PC-3 (cell line): ENCODE data around the gene SELE. TPM values are rescaled to one million over a fixed set of nuclear protein-coding genes. Genes with fewer than 3 reads are reported as not detected.

Source experiments
- ATAC-seq: fragments of 200-7000 bp; cut with Tn5 transposase; 2 replicates; pipeline ENCODE4 v1.9.1; 2020; ENCODE audit warnings: mild to moderate bottlenecking, moderate library complexity
- BruUV-seq: library from RNA; stranded (reverse); fragments of 400-500 nt; replicated peaks from 2 replicates; lab custom pipeline; 2021; lab: Mats Ljungman, UMichigan
- CTCF ChIA-PET: fragments of 300-600 bp; sonication (Branson Sonifier 250); formaldehyde crosslinking; loops from one replicate; lab custom pipeline; 2022; ENCODE audit warnings: antibody characterized with exemption; lab: Charles Lee
- POLR2A ChIA-PET: fragments of 300-600 bp; sonication (Branson Sonifier 250); formaldehyde crosslinking; loops from one replicate; lab custom pipeline; 2022; ENCODE audit warnings: antibody characterized with exemption; ENCODE audit not compliant: unreplicated experiment; lab: Charles Lee
- DNase-seq: peaks from one replicate; pipeline ENCODE4 v3.0.0-alpha.2; 2015
- H2AFZ ChIP-seq: fragments of 300-600 bp; sonication (generic); 2 replicates; pipeline ENCODE4 v1.6.0; 2016; ENCODE audit warnings: antibody characterized with exemption, low read length
- H3F3A ChIP-seq: fragments of 300-600 bp; sonication (generic); one replicate; pipeline ENCODE4 v1.6.0; 2017; ENCODE audit warnings: antibody characterized with exemption, low read length, control low read depth, mild to moderate bottlenecking; ENCODE audit not compliant: unreplicated experiment
- H3K27ac ChIP-seq: fragments of 300-600 bp; sonication (generic); 2 replicates; pipeline ENCODE4 v1.5.1; 2016; ENCODE audit warnings: mild to moderate bottlenecking, low read length
- H3K27me3 ChIP-seq: fragments of 300-600 bp; sonication (generic); 2 replicates; pipeline ENCODE4 v1.6.1; 2016; ENCODE audit warnings: low read length, mixed read lengths
- H3K36me3 ChIP-seq: fragments of 300-600 bp; sonication (generic); 2 replicates; pipeline ENCODE4 v1.6.1; 2016; ENCODE audit warnings: low read depth, mixed run types, low read length, mixed read lengths
- H3K4me1 ChIP-seq: fragments of 300-600 bp; sonication (generic); 2 replicates; pipeline ENCODE4 v1.5.1; 2016; ENCODE audit warnings: low read length; ENCODE audit not compliant: insufficient read depth
- H3K4me2 ChIP-seq: fragments of 300-600 bp; sonication (generic); 2 replicates; pipeline ENCODE4 v1.6.0; 2016; ENCODE audit warnings: low read length
- H3K4me3 ChIP-seq: fragments of 300-600 bp; sonication (generic); 2 replicates; pipeline ENCODE4 v1.5.1; 2016; ENCODE audit warnings: mild to moderate bottlenecking, low read length, mixed read lengths
- H3K79me2 ChIP-seq: fragments of 300-600 bp; sonication (generic); 2 replicates; pipeline ENCODE4 v1.6.1; 2017; ENCODE audit warnings: low read length, mixed read lengths
- H3K9ac ChIP-seq: fragments of 300-600 bp; sonication (generic); 2 replicates; pipeline ENCODE4 v1.6.0; 2016; ENCODE audit warnings: mild to moderate bottlenecking, low read length
- H3K9me2 ChIP-seq: fragments of 300-600 bp; sonication (generic); replicated peaks from 2 replicates; pipeline ENCODE4 v1.6.1; 2016; ENCODE audit warnings: mixed run types, low read length, mixed read lengths
- H3K9me3 ChIP-seq: fragments of 300-600 bp; sonication (generic); 2 replicates; pipeline ENCODE4 v1.6.1; 2016; ENCODE audit warnings: low read length, mixed read lengths
- H4K20me1 ChIP-seq: fragments of 300-600 bp; sonication (generic); 2 replicates; pipeline ENCODE4 v1.6.1; 2016; ENCODE audit warnings: low read length, mixed read lengths
- CTCF ChIP-seq: fragments of 300-600 bp; sonication (generic); conservative IDR thresholded peaks from 2 replicates; pipeline ENCODE4 v1.5.1; 2017; ENCODE audit warnings: antibody characterized with exemption, low read depth, mild to moderate bottlenecking, low read length
- EZH2 ChIP-seq: fragments of 300-600 bp; sonication (generic); IDR thresholded peaks from one replicate; pipeline ENCODE4 v1.6.1; 2017; ENCODE audit warnings: antibody characterized with exemption, mild to moderate bottlenecking, low read length; ENCODE audit not compliant: unreplicated experiment
- EZH2phosphoT487 ChIP-seq: fragments of 300-600 bp; sonication (generic); IDR thresholded peaks from 2 replicates; pipeline ENCODE4 v1.6.1; 2018; ENCODE audit warnings: mild to moderate bottlenecking, antibody characterized with exemption, low read length, borderline replicate concordance
- intact Hi-C: fragments of 100-400 bp; cut with micrococcal nuclease; formaldehyde crosslinking; loops from 2 replicates; pipeline ENCODE4 v1.9.0; 2023
- total RNA-seq: library from RNA; depleted of rRNA; stranded (reverse); fragments of >200 nt; gene quantifications from 2 replicates; pipeline ENCODE4 v1.2.3, GENCODE V29; 2014

Gene SELE
- total RNA-seq, 1 experiment from 2014 or later, result not detected

- Histone ChIP-seq H3K4me3 (no peak overlapping the region), H3K36me3 (no peaks in the 10 kb centered on the region), H3K79me2 (no peaks in the 10 kb centered on the region), H3F3A (no peaks in the 10 kb centered on the region), H3K27ac (no peak overlapping the region), H3K9me3 (no peaks in the 10 kb centered on the region), H3K4me1 (no peaks in the 10 kb centered on the region), H3K9ac (no peak overlapping the region), H3K27me3 (no peaks in the 10 kb centered on the region), H3K9me2 (no peaks in the 10 kb centered on the region), H4K20me1 (no peaks in the 10 kb centered on the region), H2AFZ (no peak overlapping the region), H3K4me2 (no peak overlapping the region)
- DNase-seq (no peak), ATAC-seq (no peak)
- CTCF ChIA-PET, result no interaction called here
- TF ChIP-seq EZH2phosphoT487 (no peak), CTCF (no peak), EZH2 (no peak)
- BruUV-seq, result no TSS peak
- intact Hi-C loops, result no loop called here
- POLR2A ChIA-PET, result no interaction called here
Observed at GRCh38 chr1:169759038-169759437, 25.2 kb upstream of the SELE start.

- no peaks in the 10 kb centered on the region for H3K9me3 ChIP-seq
- H3K79me2 ChIP-seq, result no peaks in the 10 kb centered on the region
- BruUV-seq, result no TSS peak
- no peak for DNase-seq
- ATAC-seq, result 0 out of 2 replicates have a peak, but pooled peaks have one; percentile 20
- no peak overlapping the region for H3K4me3 ChIP-seq
- H3F3A ChIP-seq, result no peaks in the 10 kb centered on the region
- H3K4me1 ChIP-seq, result no peaks in the 10 kb centered on the region
- no peak overlapping the region for H3K27ac ChIP-seq
- no peaks in the 10 kb centered on the region for H3K36me3 ChIP-seq
- H3K9ac ChIP-seq, result no peak overlapping the region
- no peaks in the 10 kb centered on the region for H3K27me3 ChIP-seq
- TF ChIP-seq EZH2, result no peak
- 0 out of 2 replicates have a peak, but pooled peaks have one; percentile 8 for TF ChIP-seq CTCF
- H2AFZ ChIP-seq, result 0 out of 2 replicates have a peak overlapping the region, but pooled peaks have one; percentile 12
- no peak overlapping the region for H3K4me2 ChIP-seq
- no peaks in the 10 kb centered on the region for H3K9me2 ChIP-seq
- H4K20me1 ChIP-seq, result no peaks in the 10 kb centered on the region
- intact Hi-C loops, result no loop called here
- ChIA-PET CTCF (no interaction called here), POLR2A (no interaction called here)
Observed at GRCh38 chr1:169753549-169753948, 19.7 kb upstream of the SELE start.

GRCh38 chr1:169750041-169750440 is 16.2 kb upstream of the SELE start:
- Histone ChIP-seq H3K9ac (no peak overlapping the region), H2AFZ (no peak overlapping the region), H3K9me2 (0 out of 2 replicates have a peak, but pooled peaks cover 4% of the 10 kb centered on the region), H3K27me3 (no peaks in the 10 kb centered on the region), H3K4me3 (no peak overlapping the region), H4K20me1 (no peaks in the 10 kb centered on the region), H3K9me3 (no peaks in the 10 kb centered on the region), H3K27ac (no peak overlapping the region), H3K79me2 (no peaks in the 10 kb centered on the region), H3K36me3 (no peaks in the 10 kb centered on the region), H3K4me2 (no peak overlapping the region), H3F3A (no peaks in the 10 kb centered on the region), H3K4me1 (no peaks in the 10 kb centered on the region)
- CTCF ChIA-PET, result no interaction called here
- ATAC-seq, result no peak
- POLR2A ChIA-PET, result no interaction called here
- no TSS peak for BruUV-seq
- no peak for DNase-seq
- TF ChIP-seq EZH2 (no peak), EZH2phosphoT487 (no peak), CTCF (no peak)
- intact Hi-C loops, result no loop called here
